C4-2B (cell line): ENCODE results near the gene CYTH4.

Source experiments
- CTCF ChIP-seq: fragments of 450-650 bp; conservative IDR thresholded peaks from 2 replicates; pipeline ENCODE4 v1.5.1; 2017; ENCODE audit warnings: mild to moderate bottlenecking
- ZFX ChIP-seq: fragments of 450-650 bp; IDR thresholded peaks from 2 replicates; pipeline ENCODE4 v1.6.1; 2017

DNA sequence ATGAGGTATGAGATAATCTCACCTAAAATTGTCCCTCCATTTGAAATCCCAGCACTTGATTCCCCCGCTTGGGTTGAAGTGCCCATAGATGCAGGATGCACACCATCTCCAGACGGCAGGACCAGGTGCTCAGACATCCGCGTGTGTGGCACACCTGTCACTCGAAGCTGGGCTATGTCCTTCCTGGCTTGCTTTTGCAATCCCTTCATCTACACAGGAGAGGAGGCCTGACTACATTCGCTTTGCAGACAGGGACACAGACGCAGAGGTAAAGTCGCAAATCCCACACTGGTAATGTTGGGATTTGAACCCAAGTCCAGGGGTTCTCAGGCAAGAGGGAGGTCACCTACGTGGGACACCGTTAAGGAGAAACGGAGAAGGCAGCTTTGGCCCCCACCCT lies 7.2 kb upstream of the CYTH4 start:
- TF ChIP-seq CTCF (no peak), ZFX (no peak)
